ENCODE data around the gene VAV2.

VAV2 gene

DNA sequence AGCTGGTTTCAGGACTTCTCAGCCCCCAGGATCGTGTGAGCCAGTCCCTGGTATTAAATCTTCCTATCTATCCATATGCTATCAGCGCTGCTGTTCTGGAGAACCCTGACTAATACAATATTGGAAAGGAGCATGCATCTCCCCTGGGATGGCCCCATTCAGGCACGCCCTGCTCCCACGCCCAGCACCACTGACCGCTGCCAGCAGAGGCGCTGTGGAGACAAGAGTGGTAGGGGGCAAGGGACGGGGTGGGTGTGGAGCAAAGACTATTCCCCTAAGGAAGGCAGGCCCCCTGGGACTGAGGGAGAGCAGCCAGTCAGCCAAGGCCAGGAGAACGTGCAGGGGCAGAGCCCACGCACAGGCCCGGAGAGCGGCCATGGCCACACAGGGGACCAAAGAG is 116.0 kb downstream of the VAV2 start:
- no peak for TF ChIP-seq CREB1 (IDR thresholded peaks at IDR 0.05; ENCODE audit: low read depth)
- TF ChIP-seq NFIC (IDR thresholded peaks at IDR 0.05) = no peak
- TF ChIP-seq TAF1 (IDR thresholded peaks at IDR 0.05; ENCODE audit: low read depth) = no peak
- no peak for TF ChIP-seq TCF12 (IDR thresholded peaks at IDR 0.05; ENCODE audit: low read depth)
- no peak for TF ChIP-seq CEBPB (IDR thresholded peaks at IDR 0.05)
- TF ChIP-seq, protein P1, sequence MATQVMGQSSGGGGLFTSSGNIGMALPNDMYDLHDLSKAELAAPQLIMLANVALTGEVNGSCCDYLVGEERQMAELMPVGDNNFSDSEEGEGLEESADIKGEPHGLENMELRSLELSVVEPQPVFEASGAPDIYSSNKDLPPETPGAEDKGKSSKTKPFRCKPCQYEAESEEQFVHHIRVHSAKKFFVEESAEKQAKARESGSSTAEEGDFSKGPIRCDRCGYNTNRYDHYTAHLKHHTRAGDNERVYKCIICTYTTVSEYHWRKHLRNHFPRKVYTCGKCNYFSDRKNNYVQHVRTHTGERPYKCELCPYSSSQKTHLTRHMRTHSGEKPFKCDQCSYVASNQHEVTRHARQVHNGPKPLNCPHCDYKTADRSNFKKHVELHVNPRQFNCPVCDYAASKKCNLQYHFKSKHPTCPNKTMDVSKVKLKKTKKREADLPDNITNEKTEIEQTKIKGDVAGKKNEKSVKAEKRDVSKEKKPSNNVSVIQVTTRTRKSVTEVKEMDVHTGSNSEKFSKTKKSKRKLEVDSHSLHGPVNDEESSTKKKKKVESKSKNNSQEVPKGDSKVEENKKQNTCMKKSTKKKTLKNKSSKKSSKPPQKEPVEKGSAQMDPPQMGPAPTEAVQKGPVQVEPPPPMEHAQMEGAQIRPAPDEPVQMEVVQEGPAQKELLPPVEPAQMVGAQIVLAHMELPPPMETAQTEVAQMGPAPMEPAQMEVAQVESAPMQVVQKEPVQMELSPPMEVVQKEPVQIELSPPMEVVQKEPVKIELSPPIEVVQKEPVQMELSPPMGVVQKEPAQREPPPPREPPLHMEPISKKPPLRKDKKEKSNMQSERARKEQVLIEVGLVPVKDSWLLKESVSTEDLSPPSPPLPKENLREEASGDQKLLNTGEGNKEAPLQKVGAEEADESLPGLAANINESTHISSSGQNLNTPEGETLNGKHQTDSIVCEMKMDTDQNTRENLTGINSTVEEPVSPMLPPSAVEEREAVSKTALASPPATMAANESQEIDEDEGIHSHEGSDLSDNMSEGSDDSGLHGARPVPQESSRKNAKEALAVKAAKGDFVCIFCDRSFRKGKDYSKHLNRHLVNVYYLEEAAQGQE (IDR thresholded peaks at IDR 0.05; ENCODE audit: low read depth) = no peak
- TF ChIP-seq USF1 (IDR thresholded peaks at IDR 0.05) = no peak
- no peak for TF ChIP-seq RAD21 (IDR thresholded peaks at IDR 0.05; ENCODE audit: low read depth)
- TF ChIP-seq, protein P2, sequence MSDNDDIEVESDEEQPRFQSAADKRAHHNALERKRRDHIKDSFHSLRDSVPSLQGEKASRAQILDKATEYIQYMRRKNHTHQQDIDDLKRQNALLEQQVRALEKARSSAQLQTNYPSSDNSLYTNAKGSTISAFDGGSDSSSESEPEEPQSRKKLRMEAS (IDR thresholded peaks at IDR 0.05) = no peak
- no peak for TF ChIP-seq YY1 (IDR thresholded peaks at IDR 0.05; ENCODE audit: low read depth)
- no peak for TF ChIP-seq FOXM1 (IDR thresholded peaks at IDR 0.05; ENCODE audit: borderline replicate concordance, low read depth)
- TF ChIP-seq EGR1 (IDR thresholded peaks at IDR 0.05) = no peak
- no peak for TF ChIP-seq TEAD4 (IDR thresholded peaks at IDR 0.05)
- no peak for TF ChIP-seq EP300 (IDR thresholded peaks at IDR 0.05; ENCODE audit: borderline replicate concordance)
- no peak for TF ChIP-seq ZBTB7A (IDR thresholded peaks at IDR 0.05; ENCODE audit: low read depth)

DNA sequence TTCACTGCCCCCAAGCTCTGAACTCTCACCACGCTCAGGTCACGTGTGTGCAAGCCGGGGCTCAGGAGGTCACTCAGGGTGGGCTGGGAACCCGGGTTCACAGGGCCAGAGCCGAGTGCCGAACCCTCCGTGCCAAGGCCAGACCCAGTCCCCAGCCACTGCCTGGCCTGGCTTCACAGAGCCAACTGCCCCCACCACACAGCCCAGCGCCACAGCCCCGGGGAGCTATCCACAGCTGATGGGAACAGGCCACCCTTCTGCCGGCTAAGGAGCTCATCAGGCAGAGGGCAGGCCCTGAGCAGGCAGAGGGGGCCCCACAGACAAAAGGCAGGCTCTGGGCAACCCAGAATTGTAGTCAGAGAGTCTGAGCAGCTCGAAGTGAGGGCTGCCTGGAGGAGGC is 117.0 kb downstream of the VAV2 start:
- TF ChIP-seq CEBPB (IDR thresholded peaks at IDR 0.05) (no peak), TAF1 (IDR thresholded peaks at IDR 0.05; ENCODE audit: low read depth) (no peak), EGR1 (IDR thresholded peaks at IDR 0.05) (no peak), RAD21 (IDR thresholded peaks at IDR 0.05; ENCODE audit: low read depth) (no peak), TCF12 (IDR thresholded peaks at IDR 0.05; ENCODE audit: low read depth) (no peak), TEAD4 (IDR thresholded peaks at IDR 0.05) (no peak), EP300 (IDR thresholded peaks at IDR 0.05; ENCODE audit: borderline replicate concordance) (no peak), YY1 (IDR thresholded peaks at IDR 0.05; ENCODE audit: low read depth) (no peak), ZBTB7A (IDR thresholded peaks at IDR 0.05; ENCODE audit: low read depth) (no peak), CREB1 (IDR thresholded peaks at IDR 0.05; ENCODE audit: low read depth) (no peak), NFIC (IDR thresholded peaks at IDR 0.05) (no peak), FOXM1 (IDR thresholded peaks at IDR 0.05; ENCODE audit: borderline replicate concordance, low read depth) (no peak)
- TF ChIP-seq, protein P1 (IDR thresholded peaks at IDR 0.05; ENCODE audit: low read depth) = no peak
- TF ChIP-seq, protein P2 (IDR thresholded peaks at IDR 0.05) = no peak

- TF ChIP-seq RAD21 (IDR thresholded peaks at IDR 0.05; ENCODE audit: low read depth) (no peak), FOXM1 (IDR thresholded peaks at IDR 0.05; ENCODE audit: borderline replicate concordance, low read depth) (no peak), EP300 (IDR thresholded peaks at IDR 0.05; ENCODE audit: borderline replicate concordance) (no peak), YY1 (IDR thresholded peaks at IDR 0.05; ENCODE audit: low read depth) (no peak), TEAD4 (IDR thresholded peaks at IDR 0.05) (no peak), CEBPB (IDR thresholded peaks at IDR 0.05) (no peak), TCF12 (IDR thresholded peaks at IDR 0.05; ENCODE audit: low read depth) (no peak), ZBTB7A (IDR thresholded peaks at IDR 0.05; ENCODE audit: low read depth) (no peak), USF1 (IDR thresholded peaks at IDR 0.05) (no peak), CREB1 (IDR thresholded peaks at IDR 0.05; ENCODE audit: low read depth) (no peak), TAF1 (IDR thresholded peaks at IDR 0.05; ENCODE audit: low read depth) (no peak), EGR1 (IDR thresholded peaks at IDR 0.05) (no peak), NFIC (IDR thresholded peaks at IDR 0.05) (no peak)
- TF ChIP-seq, protein P1 (IDR thresholded peaks at IDR 0.05; ENCODE audit: low read depth) = no peak
- TF ChIP-seq, protein P2 (IDR thresholded peaks at IDR 0.05) = no peak
Measured at GRCh38 chr9:133874659-133875058, 117.5 kb downstream of the VAV2 start.

DNA sequence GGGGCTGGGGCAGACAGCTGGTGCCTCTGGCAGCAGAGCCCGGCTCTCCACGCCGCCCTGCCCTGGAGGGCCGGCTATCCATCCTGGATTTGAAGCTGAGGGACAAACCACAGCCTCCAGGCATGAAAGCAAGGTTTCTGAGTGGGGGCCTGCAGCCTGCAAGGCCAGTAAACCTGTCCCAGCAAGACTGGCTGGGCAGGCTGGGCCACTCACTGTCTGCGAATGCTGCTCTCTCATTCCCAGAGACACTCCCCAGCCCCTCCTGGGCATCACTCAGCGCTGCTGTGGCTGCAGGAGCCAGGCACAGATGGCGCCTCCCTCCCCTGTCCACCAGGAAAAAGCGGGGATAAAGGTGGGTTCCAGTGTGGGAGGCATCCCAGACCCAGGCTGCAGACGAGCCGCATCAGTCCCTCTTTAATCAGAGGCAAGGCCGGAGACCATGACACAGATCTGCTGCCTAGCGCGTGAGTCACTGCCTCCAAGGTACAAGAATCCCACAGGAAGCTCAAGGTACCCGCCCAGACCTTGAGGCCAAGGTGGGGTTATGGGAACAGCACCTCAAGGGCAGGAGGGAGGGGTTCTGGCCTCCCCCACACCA is 118.0 kb downstream of the VAV2 start:
- TF ChIP-seq TEAD4 (IDR thresholded peaks at IDR 0.05) (no peak), FOXM1 (IDR thresholded peaks at IDR 0.05; ENCODE audit: borderline replicate concordance, low read depth) (no peak), EGR1 (IDR thresholded peaks at IDR 0.05) (no peak), YY1 (IDR thresholded peaks at IDR 0.05; ENCODE audit: low read depth) (no peak), EP300 (IDR thresholded peaks at IDR 0.05; ENCODE audit: borderline replicate concordance) (no peak), ZBTB7A (IDR thresholded peaks at IDR 0.05; ENCODE audit: low read depth) (no peak), TCF12 (IDR thresholded peaks at IDR 0.05; ENCODE audit: low read depth) (no peak), RAD21 (IDR thresholded peaks at IDR 0.05; ENCODE audit: low read depth) (no peak), CEBPB (IDR thresholded peaks at IDR 0.05) (no peak), CREB1 (IDR thresholded peaks at IDR 0.05; ENCODE audit: low read depth) (no peak), NFIC (IDR thresholded peaks at IDR 0.05) (no peak), TAF1 (IDR thresholded peaks at IDR 0.05; ENCODE audit: low read depth) (no peak)
- TF ChIP-seq, protein P1 (IDR thresholded peaks at IDR 0.05; ENCODE audit: low read depth) = no peak
- TF ChIP-seq, protein P2 (IDR thresholded peaks at IDR 0.05) = no peak
